Astrocyte of the hippocampus (primary cell): ENCODE data around the gene HMSD.

ENCODE experiments used
- DNase-seq: peaks from one replicate; pipeline ENCODE4 v3.0.0; 2011; ENCODE audit warnings: low read depth, low spot score

HMSD gene

DNA sequence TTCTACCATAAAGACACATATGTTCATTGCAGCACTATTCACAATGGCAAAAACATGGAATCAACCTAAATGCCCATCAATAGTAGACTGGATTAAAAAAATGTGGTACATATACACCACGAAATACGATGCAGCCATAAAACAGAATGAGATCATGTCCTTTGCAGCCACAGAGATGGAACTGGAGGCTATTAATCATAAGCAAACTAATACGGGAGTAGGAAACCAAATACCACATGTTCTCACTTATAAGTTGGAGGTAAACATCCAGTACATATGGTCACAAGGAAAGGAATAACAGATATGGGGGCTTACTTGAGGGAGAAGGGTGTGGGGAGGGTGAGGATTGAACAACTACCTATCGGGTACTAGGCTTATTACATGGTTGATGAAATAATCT is 7.7 kb downstream of the HMSD start:
- DNase-seq = no peak

GRCh38 chr18:63960891-63961290 is 11.8 kb downstream of the HMSD start:
- DNase-seq = no peak

DNA sequence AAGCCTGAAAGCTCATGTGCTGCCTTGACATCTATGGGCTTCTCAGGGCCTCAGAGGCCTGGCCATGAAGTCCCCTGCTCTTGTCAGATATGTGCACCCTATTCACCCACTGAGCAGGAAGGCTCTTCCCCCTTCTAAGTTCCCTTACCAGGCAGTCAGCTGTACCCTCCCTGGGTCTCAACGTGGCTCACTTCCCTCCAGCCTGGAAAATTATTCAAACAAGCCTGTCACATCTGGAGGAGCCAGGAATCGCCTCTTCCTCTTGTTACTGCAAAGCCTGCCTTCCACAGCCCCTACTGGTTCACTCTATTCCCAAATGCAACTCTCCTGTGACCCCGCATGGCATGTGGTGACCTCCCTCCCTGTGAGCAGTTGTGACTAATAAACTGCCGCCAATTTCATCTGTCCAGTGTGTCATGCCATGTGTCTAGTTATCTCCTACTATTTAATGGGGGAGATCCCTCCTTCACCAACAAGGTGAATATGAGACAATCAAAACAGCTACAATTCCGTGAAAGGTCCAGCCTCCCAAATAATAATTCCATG is 12.4 kb downstream of the HMSD start:
- DNase-seq = no peak

- DNase-seq = no peak
Observed at GRCh38 chr18:63962137-63962536, 13.0 kb downstream of the HMSD start.

DNA sequence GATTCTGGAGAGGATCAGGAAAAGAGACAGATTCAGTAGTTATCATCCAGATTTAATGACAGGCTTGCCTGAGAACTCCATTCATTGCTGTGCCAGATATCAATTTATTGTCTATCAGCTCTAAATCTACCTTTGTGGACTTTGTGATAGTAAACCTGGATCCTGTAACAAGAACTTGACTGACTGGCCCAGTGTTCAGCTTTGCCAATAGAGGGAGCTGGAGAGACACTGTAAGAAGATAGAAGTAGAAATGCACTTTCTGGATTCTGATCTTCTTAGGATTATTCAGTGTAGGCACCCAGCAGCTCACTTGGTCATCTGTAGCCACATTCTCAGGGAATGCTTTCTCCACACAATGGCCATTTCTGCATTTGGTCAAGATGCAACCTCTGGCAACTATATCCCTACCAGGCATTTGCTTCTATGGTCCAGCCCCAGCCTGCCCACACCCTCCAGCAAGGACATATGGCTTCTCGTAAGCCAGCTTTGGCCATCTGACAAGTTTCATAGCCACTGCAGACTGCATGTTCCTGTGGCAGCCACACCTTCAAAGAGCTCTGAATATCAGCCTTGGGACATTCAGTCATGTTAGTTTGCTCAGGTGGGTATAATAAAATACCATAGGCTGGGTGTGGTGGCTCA is 14.6 kb downstream of the HMSD start:
- peak; percentile 70 for DNase-seq

GRCh38 chr18:63964908-63965307 is 15.8 kb downstream of the HMSD start:
- DNase-seq = no peak

DNA sequence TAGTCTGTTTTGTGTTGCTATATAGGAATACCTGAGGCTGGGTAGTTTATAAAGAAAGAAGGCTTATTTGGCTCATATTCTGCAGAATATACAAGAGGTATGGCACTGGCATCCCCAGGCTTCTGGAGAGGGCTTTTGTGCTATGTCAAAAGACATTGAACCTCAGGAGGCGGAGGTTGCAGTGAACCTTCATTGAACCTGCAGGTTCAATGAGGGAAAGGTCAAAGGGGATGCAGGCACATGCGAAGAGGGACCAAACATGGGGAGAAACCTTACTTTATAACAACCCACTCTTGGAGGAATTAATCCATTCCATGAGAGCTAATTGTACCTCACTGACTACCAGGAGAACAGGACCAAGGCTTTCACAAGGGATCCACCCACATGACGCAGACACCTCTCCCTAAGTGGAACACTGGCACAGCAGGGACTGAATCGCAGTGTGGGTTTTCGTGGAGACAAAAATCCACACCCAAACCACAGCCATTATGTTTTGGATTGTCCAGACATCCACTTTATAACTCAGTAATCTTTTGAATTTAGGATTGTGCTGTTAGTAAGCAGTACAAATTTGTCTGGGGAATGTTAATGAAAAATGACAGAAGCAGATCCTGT is 16.7 kb downstream of the HMSD start:
- DNase-seq = peak; percentile 49

GRCh38 chr18:63969942-63970808 is 21.1 kb downstream of the HMSD start, which contains the start of gene SERPINB8:
Gene SERPINB8 (plus strand): TSS chr18:63970081. CDS start chr18:63978309, 8,228 bp downstream.
- DNase-seq = peak; percentile 98

- DNase-seq = peak; percentile 69
Observed at GRCh38 chr18:63970809-63971205, 21.7 kb downstream of the HMSD start.

GRCh38 chr18:63971320-63972001 is 22.4 kb downstream of the HMSD start:
- peak; percentile 48 for DNase-seq

DNA sequence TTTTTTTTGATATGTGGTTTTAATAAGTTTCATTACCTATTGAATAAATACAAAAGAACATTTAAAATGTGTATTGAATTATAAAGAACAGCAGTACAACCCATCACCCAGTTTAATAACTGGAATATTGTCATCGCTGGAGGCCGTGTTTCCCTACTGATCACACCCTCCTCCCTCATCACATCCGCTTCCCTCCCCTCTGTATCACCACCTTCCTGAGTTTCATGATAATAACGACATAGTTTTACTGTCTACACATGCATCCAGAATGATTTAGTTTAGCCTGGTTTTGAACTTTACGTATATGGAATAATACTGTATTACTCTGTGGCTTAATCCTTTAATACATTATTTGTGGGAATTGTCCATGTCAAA is 22.9 kb downstream of the HMSD start:
- DNase-seq = no peak

- peak; percentile 22 for DNase-seq
Observed at GRCh38 chr18:63974991-63975390, 25.9 kb downstream of the HMSD start.

- DNase-seq = no peak
Observed at GRCh38 chr18:63975628-63976027, 26.5 kb downstream of the HMSD start.

DNA sequence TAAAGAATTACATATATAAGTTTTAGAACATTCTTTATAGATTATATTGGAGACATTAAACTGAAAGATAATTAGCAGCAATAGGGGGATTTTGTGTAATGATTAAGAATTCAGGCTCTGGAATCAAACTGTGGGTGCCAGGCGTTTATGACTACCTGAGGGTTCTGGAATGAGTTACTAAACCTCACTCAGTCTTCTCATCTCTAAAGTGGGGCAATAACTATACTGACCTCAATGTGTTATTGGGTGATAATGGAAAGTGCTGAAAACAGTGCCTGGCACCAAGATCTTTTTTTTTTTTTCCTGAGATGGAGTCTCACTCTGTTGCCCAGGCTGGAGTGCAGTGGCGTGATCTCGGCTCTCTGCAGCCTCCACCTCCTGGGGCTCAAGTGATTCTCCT is 27.9 kb downstream of the HMSD start:
- no peak for DNase-seq

GRCh38 chr18:63979409-63979920 is 30.4 kb downstream of the HMSD start:
- peak; percentile 85 for DNase-seq

GRCh38 chr18:63980027-63980426 is 30.9 kb downstream of the HMSD start:
- DNase-seq = no peak

DNA sequence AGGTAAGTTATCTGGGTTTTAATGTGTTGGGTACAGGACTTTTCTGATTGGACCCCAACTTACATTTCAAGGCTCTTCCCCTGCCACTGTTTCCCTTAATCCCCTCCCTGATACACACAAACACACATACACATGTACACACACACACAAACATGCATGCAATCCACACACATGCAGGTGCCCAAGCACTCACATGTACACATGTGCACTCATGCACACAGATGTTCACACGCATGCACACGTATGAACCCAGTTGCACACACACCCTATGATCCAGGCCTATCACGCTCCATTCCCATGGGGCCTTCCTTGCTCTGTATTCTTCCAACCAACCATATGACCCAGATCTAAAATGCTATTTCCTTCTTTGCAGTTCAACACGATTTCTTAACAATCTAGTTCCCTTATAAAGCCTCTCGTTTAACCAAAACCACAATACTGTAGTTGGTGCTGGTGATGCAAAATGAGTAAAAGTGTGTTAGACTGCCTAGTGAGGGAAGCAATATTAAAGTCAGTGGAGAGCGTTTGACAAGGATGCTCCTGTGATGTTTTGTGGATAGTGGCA is 31.9 kb downstream of the HMSD start:
- no peak for DNase-seq

GRCh38 chr18:63981719-63982118 is 32.6 kb downstream of the HMSD start:
- no peak for DNase-seq

GRCh38 chr18:63982361-63982760 is 33.3 kb downstream of the HMSD start:
- no peak for DNase-seq

DNA sequence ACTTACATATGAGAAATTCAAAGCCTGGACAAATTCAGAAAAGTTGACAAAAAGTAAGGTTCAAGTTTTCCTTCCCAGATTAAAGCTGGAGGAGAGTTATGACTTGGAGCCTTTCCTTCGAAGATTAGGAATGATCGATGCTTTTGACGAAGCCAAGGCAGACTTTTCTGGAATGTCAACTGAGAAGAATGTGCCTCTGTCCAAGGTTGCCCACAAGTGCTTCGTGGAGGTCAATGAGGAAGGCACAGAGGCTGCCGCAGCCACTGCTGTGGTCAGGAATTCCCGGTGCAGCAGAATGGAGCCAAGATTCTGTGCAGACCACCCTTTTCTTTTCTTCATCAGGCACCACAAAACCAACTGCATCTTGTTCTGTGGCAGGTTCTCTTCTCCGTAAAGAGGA is 37.8 kb downstream of the HMSD start:
- peak; percentile 51 for DNase-seq

DNA sequence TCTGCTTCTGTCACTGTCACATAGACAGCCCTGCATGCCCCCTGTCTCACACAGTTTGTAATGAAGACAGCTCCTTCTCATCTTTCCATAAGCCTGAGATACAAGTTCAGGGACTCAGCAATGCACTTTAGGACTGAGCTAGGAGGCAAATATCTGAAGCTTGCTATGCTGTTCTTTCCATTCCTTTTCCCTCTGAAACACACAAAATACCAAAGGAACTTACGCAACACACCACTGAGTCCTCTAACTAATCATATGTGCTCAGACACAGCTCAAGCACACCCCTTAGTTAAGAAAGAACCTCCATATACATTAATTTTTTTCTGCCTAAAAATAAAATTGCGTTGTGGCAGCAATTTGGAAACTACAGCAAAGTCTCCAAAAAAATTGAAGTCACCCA is 38.6 kb downstream of the HMSD start:
- DNase-seq = no peak
